ENCODE results near the gene SHANK3. TPM values are rescaled to one million over a fixed set of nuclear protein-coding genes. Genes with fewer than 3 reads are reported as not detected.

SHANK3 gene
- total and polyA plus RNA-seq, 2 donors (not counting 1 experiment from before 2014, with no cell fraction given) = not detected

GRCh38 chr22:50697667-50698506, 25.3 kb downstream of the SHANK3 start:
- no peaks in the 10 kb centered on the region for H3K27me3 ChIP-seq (replicated peaks in 1 of 4; ENCODE audit: control extremely low read depth in 1 of 4, control insufficient read depth in 3 of 4, insufficient read depth in 4 of 4, low read length in 3 of 4)
- H4K20me1 ChIP-seq (ENCODE audit: control insufficient read depth, insufficient read depth, low read length, poor library complexity, severe bottlenecking) = no peaks in the 10 kb centered on the region
- no peak overlapping the region for H2AFZ ChIP-seq (ENCODE audit: insufficient read depth, low read depth, low read length, poor library complexity, severe bottlenecking)
- Mint-ChIP-seq H3K27ac (no peak overlapping the region), H3K4me3 (no peak overlapping the region), H3K27me3 (peaks cover 12% of the 10 kb centered on the region), H3K9me3 (ENCODE audit: insufficient read depth) (no peaks in the 10 kb centered on the region), H3K4me1 (no peaks in the 10 kb centered on the region)
- H3K4me1 ChIP-seq (ENCODE audit: control insufficient read depth in 2 of 2, insufficient read depth in 2 of 2, low read length in 2 of 2) = no peaks in the 10 kb centered on the region
- TF ChIP-seq CTCF (IDR thresholded peaks at IDR 0.05) = no peak
- no peak for TF ChIP-seq EZH2 (IDR thresholded peaks at IDR 0.05; ENCODE audit: borderline replicate concordance, insufficient read depth, low read depth, low read length, poor library complexity, severe bottlenecking)
- POLR2A ChIA-PET = no interaction called here
- intact Hi-C loops (cut with micrococcal nuclease) = no loop called here
- no peak overlapping the region for H3K9ac ChIP-seq (ENCODE audit: low read length)
- H3K36me3 ChIP-seq (replicated peaks in 1 of 2; ENCODE audit: control extremely low read depth in 1 of 2, control insufficient read depth in 1 of 2, extremely low read depth in 1 of 2, insufficient read depth in 2 of 2, low read length in 1 of 2) = no peaks in the 10 kb centered on the region
- CTCF ChIA-PET = no interaction called here
- no peak overlapping the region for H3K4me2 ChIP-seq (replicated peaks; ENCODE audit: low read depth, low read length, poor library complexity, severe bottlenecking)
- DNase-seq (no peak), ATAC-seq (ENCODE audit: low read depth) (no peak)
- H3K27ac ChIP-seq (ENCODE audit: low read length in 2 of 2) = no peak overlapping the region
- H3K4me3 ChIP-seq (ENCODE audit: control extremely low read depth in 1 of 5, extremely low read depth in 1 of 5, insufficient read depth in 1 of 5, low read depth in 2 of 5, low read length in 4 of 5) = no peak overlapping the region
- no peaks in the 10 kb centered on the region for H3K79me2 ChIP-seq (ENCODE audit: control insufficient read depth, insufficient read depth, low read length)
- 95% methylated on average over 50 of the region's 54 CpGs for WGBS (ENCODE audit: insufficient coverage)
- H3K9me3 ChIP-seq (ENCODE audit: control extremely low read depth in 1 of 3, control insufficient read depth in 2 of 3, insufficient read depth in 1 of 3, low read length in 2 of 3) = no peaks in the 10 kb centered on the region

GRCh38 chr22:50698546-50698945, 25.9 kb downstream of the SHANK3 start:
- no peaks in the 10 kb centered on the region for H3K9me3 Mint-ChIP-seq (ENCODE audit: insufficient read depth)
- POLR2A ChIA-PET = no interaction called here
- no peaks in the 10 kb centered on the region for H4K20me1 ChIP-seq (ENCODE audit: control insufficient read depth, insufficient read depth, low read length, poor library complexity, severe bottlenecking)
- H3K79me2 ChIP-seq (ENCODE audit: control insufficient read depth, insufficient read depth, low read length) = no peaks in the 10 kb centered on the region
- H3K27ac Mint-ChIP-seq = no peak overlapping the region
- H3K4me3 Mint-ChIP-seq = no peak overlapping the region
- no peaks in the 10 kb centered on the region for H3K4me1 ChIP-seq (ENCODE audit: control insufficient read depth in 2 of 2, insufficient read depth in 2 of 2, low read length in 2 of 2)
- intact Hi-C loops (cut with micrococcal nuclease) = no loop called here
- no peak for TF ChIP-seq CTCF (IDR thresholded peaks at IDR 0.05)
- no peak for TF ChIP-seq EZH2 (IDR thresholded peaks at IDR 0.05; ENCODE audit: borderline replicate concordance, insufficient read depth, low read depth, low read length, poor library complexity, severe bottlenecking)
- no peaks in the 10 kb centered on the region for H3K27me3 ChIP-seq (replicated peaks in 1 of 4; ENCODE audit: control extremely low read depth in 1 of 4, control insufficient read depth in 3 of 4, insufficient read depth in 4 of 4, low read length in 3 of 4)
- H3K9ac ChIP-seq (ENCODE audit: low read length) = no peak overlapping the region
- peaks cover 12% of the 10 kb centered on the region for H3K27me3 Mint-ChIP-seq
- H3K9me3 ChIP-seq (ENCODE audit: control extremely low read depth in 1 of 3, control insufficient read depth in 2 of 3, insufficient read depth in 1 of 3, low read length in 2 of 3) = no peaks in the 10 kb centered on the region
- CTCF ChIA-PET = no interaction called here
- H3K27ac ChIP-seq (ENCODE audit: low read length in 2 of 2) = no peak overlapping the region
- 100% methylated on average over 1 of the region's 12 CpGs for WGBS (ENCODE audit: insufficient coverage)
- H3K4me2 ChIP-seq (replicated peaks; ENCODE audit: low read depth, low read length, poor library complexity, severe bottlenecking) = no peak overlapping the region
- no peak overlapping the region for H2AFZ ChIP-seq (ENCODE audit: insufficient read depth, low read depth, low read length, poor library complexity, severe bottlenecking)
- DNase-seq (no peak), ATAC-seq (ENCODE audit: low read depth) (no peak)
- H3K4me1 Mint-ChIP-seq = no peaks in the 10 kb centered on the region
- H3K4me3 ChIP-seq (ENCODE audit: control extremely low read depth in 1 of 5, extremely low read depth in 1 of 5, insufficient read depth in 1 of 5, low read depth in 2 of 5, low read length in 4 of 5) = no peak overlapping the region
- H3K36me3 ChIP-seq (replicated peaks in 1 of 2; ENCODE audit: control extremely low read depth in 1 of 2, control insufficient read depth in 1 of 2, extremely low read depth in 1 of 2, insufficient read depth in 2 of 2, low read length in 1 of 2) = no peaks in the 10 kb centered on the region
